GM12865 (cell line): ENCODE measurements around the gene PRKACB.

Experiments
- DNase-seq: peaks from one replicate; pipeline ENCODE4 v3.0.0; 2010; ENCODE audit warnings: low read depth
- H3K4me3 ChIP-seq: 2 replicates; pipeline ENCODE4 v1.5.1; 2011; ENCODE audit warnings: mild to moderate bottlenecking, low read depth, low read length, control low read depth
- CTCF ChIP-seq: IDR thresholded peaks from 2 replicates; pipeline ENCODE4 v1.5.1; 2011; ENCODE audit warnings: low read length, control low read depth, low read depth, inconsistent platforms; ENCODE audit not compliant: insufficient read depth; ENCODE audit errors: missing control alignments

The PRKACB gene

GRCh38 chr1:84155517-84155916, 11.4 kb downstream of the PRKACB start:
- TF ChIP-seq CTCF = no peak
- H3K4me3 ChIP-seq = no peak overlapping the region
- DNase-seq = no peak

- no peak for DNase-seq
- no peak overlapping the region for H3K4me3 ChIP-seq
- no peak for TF ChIP-seq CTCF
Measured at GRCh38 chr1:84156210-84156621, 12.1 kb downstream of the PRKACB start.

- no peak for TF ChIP-seq CTCF
- H3K4me3 ChIP-seq = no peak overlapping the region
- DNase-seq = no peak
Measured at GRCh38 chr1:84159533-84160240, 15.6 kb downstream of the PRKACB start.

GRCh38 chr1:84162295-84162694, 18.2 kb downstream of the PRKACB start:
- H3K4me3 ChIP-seq = no peak overlapping the region
- no peak for TF ChIP-seq CTCF
- no peak for DNase-seq

GRCh38 chr1:84163123-84163931, 19.3 kb downstream of the PRKACB start:
- DNase-seq = no peak
- no peak for TF ChIP-seq CTCF
- H3K4me3 ChIP-seq = no peak overlapping the region

GRCh38 chr1:84164161-84164560, 20.1 kb downstream of the PRKACB start:
- no peak for DNase-seq
- no peak for TF ChIP-seq CTCF
- no peak overlapping the region for H3K4me3 ChIP-seq
